ENCODE data around the gene GPR84.

Gene GPR84

DNA sequence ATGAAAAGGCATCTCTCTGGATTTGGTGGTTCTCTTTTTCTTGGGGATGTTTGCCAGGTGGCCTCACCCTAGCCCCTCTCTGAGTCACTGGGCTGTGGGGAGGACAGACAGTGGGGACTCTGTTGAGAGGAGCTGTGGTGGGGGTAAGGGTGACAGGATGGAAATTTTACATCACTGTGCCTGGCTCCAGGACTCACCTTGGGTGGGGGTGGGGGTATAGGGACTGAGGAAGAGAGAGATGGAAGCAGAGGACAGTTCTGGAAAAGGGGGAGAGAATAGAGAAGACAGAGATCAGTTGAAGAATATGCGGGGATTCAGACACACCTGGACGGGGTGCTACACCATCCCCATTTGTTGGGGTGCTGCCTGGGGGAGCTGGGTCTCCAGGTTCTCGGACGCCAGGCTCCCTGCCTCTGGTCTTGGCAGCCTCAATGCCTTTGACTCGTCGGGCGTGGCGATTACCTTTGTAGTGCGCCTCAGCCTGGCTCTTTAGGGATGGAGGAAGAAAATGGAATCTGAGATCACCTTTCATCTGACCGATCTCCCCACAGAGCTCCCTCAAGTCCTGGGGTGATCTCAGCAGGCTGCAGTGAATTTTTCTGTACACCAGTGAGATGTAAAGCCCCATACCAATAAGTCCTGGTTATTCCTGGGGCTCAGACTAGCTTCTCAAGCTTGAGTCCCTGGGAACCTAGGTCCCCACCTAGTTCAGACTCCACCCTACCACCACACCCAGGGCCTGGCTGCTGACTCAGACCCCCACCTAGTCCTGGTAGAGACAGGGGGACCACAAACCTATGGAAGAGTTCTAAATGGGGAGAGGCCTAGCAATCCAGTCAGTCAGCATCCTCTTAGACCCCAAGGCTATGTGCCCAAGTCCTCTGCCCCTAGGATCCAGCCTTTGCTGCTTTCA lies 9.6 kb upstream of the GPR84 start:
- DNase-seq, result no peak

DNA sequence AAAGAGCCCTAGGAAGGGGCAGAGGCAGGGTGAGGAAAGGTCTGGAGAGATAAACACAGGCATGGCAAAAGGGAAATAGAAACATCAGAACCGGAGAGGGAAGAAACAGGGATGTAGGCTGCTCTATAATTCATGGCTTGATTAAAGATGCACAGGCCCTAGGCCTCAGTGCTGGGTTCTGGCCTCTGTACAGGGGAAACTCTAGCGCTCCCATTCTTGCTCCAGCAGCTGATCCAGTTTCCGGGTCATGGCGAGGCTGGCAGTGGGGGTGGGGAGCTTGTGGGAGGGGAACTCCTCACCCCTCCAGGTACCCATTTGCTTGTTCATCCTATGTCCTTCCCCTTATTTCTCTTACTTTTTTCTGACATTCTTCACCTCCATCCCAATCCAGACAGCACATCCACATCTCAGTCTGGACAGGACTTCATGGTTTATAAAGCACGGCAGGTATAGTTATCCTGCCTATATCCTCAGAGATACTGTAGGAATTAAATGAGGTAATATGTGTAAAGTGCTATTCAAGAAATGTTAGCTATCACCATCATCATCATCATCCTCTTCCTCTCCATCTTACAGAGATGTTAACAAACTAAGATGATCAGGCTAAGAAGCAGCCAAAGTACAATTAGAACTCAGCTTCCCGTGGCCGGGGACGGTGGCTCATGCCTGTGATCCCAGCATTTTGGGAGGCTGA lies 8.0 kb upstream of the GPR84 start:
- DNase-seq, result no peak

DNA sequence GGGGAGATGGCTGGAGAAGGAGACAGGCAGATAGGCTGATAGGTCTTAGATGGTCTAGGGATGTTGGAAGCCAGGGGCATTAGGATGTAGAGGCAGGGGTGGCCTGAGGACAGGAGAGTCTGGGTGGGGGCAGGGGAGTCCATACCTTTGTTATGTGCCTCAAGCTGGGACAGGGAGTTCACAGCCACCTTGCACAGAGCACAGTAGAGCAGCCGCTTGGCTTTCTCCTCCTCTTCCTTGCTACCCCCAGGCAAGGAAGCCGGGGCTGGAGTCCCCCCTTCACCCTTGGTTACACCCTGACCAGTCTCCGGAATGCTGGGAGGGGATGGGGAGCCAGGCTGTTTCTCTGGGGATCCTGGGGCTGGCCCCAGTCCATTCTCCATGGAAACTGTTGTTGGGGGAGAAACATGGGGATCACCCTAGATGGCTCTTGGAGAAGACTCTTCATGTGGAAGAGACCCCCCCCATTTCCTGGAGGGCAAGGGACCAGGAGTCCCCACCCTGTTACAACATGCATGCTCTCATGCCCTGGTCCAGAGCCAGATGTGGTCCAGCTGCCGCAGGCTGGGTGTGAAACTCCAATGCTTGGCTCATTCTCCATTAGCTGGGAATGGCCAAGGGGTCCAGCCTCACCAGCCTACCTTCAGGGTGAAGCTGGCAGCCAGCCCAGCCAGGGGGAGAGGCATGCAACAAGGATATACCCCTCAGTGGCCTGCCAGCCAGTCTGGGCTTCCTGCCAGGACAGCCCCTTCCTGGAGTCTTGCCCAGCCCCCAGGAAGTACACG lies 7.2 kb upstream of the GPR84 start:
- no peak for DNase-seq

- peak in 1 of 6 experiments; percentile 12 for DNase-seq
These were observed 6.0 kb upstream of the GPR84 start for GRCh38 chr12:54370171-54370730.

DNA sequence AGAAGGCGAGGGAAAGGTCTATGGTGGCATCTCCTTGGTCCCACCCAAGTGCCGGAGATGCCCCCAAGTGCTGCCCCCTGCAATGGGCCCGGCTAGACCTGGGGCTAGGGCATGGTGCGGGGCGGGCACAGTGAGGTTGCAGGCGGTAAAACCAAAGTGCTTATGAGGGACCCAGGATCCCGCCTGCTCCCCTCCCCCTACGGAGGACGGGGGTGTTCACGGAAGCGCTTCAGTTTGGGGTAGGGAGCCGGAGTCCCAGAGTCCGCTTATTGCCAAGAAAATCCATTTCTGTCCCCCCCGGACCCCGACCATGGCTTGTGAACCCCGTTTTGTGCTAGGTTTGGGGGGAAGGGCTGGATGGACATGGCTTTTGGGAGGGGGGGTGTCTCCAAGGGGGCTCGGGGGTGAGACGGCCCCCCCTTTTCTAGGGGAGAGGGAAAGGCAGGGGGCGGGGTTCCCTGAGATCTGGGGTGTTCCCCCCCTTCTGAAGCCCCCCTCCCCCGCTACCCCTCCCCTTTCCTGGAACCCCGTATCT lies 5.4 kb upstream of the GPR84 start:
- DNase-seq, result no peak

DNA sequence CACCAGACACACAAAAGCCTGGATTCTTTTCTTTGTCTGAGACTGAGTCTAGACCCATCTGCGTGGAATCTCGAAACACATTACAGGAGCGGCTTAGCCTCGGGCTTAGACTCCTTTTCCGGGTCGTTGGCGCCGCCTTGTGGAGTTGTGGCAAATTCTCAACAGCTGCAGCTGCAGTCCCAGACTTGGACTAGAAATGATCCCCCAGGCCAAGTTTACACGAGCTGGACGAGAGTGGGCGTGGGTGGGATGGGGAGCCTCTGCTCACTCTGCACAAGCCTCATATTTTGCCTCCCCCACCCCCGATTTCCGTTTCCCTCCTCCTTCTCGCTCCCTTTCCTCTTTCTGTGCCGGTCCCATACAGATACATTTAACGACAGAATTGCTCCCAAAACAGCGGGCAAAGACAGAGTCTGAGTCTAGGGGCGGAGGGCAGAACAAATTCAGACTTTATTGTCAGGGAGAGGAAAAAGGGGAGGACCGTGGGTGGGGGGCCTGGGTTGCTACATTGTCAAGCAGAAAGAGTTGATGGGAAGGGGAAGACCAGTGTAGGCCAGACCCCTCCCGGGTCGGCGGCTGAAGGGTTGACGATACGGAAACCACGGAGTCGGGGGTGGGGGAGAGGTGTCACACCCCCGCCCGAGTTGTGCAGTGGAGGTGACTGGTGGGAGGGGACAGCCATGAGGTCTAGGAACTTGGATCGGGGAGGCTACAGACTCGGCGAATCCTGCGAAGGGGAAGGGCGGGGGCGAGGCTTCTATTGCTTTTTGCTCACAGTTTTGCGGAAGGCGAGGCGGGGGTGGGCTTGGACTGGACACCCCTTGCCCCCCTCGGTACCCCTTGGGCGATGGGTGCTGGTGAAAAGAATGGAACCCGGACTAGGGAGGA lies 4.7 kb upstream of the GPR84 start:
- DNase-seq, result peak; percentile 65 to 87 (median 82)

DNA sequence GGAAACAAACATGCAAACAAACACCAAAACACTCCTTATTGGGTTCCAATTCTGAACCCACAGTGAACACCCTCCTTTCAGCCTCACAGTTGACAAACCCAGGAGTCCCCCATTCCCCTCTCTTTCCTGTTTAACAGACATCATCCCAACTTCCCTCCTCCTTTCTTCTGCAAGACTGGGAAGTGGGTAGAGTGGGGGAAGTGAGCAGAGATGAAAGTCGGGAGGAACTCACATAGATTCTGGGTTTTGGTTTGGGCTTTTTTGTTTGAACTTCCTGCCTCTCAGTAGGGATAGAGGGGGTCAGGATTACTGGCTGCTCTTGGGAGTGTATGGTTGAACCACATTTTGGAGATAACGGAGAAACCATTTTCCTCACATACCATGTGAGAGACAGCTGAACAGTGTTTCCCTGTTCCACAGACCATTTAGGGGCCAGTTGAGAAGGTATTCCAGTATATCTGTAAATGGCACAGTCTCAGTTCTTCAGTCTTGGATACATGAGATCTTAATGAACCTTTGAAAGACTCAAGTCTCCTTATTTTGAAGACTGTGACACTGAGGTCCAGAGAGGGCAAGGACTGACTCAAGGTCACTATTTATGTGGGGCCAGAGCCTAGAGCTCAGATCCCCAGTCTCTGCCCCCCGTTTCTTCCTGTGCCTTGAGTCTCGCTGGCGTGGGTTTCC lies 3.9 kb upstream of the GPR84 start:
- no peak for DNase-seq

- DNase-seq, result no peak
These were observed 668 bp downstream of the GPR84 start for GRCh38 chr12:54363618-54364017.

GRCh38 chr12:54363047-54363446 lies 1.2 kb downstream of the GPR84 start:
- DNase-seq, result no peak

GRCh38 chr12:54360717-54361456 lies 3.4 kb downstream of the GPR84 start:
- peak; percentile 6 to 44 (median 28) for DNase-seq

DNA sequence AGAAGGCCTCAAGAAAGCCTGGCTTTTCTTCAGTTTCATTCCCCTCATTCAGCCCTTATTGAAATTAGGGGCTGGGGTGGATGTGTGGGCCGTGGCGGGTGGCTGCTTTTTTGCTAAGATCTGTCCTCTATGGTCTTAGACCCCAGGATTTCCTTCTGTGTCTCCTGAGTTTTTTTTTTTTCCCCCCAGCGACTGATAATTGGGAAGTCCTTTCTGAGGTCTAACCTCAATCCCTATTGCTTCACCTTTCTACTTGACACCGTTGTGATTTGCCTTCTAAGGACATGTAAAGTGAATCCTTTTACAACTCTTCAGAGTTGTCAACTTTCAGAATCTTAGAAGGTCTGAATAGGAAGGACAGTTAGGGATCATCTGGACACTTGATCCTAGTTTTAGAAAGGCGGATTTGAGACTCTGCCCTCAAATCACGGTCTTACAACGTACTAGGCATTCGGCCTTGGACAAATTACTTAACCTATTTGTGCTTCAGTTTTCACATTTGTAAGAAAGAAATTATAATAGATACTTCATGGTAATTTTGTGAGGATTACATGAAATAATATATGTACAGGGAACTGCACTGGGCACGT lies 4.4 kb downstream of the GPR84 start:
- DNase-seq, result no peak

GRCh38 chr12:54358945-54359761 lies 5.1 kb downstream of the GPR84 start:
- DNase-seq, result peak; percentile 85 to 96 (median 94)

DNA sequence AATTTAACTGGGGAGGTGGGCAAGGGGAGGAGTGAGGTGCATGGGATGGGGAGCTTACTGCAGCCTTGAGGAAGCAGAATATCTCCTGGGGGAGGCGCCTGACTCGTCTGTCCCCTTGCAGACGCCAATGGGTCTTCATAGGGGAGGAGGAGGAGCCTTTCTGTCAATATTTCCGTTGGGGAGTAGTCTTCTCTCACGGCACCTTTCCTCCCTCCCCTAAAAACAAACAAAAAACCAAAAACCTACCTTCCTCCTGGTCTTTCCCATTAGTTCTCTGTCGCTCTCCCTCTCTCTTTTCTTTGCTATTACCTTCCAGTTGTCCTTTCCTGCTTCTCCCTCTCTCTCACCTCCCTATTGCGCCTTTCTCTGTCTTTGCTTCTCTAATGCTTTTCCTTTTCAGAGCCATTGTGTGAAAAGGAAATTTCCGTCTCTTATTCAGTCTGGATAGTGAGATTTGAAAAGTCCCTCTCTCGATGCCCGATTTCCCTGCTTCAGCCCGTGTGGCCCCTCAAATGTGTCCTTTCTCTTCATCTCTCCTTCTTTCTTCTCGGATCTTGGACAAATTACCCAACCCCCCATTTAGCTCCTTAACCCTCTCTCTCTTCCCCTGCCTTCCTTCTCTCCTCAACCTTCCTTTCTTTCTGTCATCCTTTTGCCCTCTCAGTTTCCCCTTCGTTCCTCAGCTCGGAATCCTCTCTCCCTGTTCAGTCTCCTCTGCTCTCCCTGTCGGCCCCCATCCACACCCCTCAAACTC lies 5.9 kb downstream of the GPR84 start:
- DNase-seq, result peak in 5 of 6 experiments; percentile 8 to 60 (median 45)

DNA sequence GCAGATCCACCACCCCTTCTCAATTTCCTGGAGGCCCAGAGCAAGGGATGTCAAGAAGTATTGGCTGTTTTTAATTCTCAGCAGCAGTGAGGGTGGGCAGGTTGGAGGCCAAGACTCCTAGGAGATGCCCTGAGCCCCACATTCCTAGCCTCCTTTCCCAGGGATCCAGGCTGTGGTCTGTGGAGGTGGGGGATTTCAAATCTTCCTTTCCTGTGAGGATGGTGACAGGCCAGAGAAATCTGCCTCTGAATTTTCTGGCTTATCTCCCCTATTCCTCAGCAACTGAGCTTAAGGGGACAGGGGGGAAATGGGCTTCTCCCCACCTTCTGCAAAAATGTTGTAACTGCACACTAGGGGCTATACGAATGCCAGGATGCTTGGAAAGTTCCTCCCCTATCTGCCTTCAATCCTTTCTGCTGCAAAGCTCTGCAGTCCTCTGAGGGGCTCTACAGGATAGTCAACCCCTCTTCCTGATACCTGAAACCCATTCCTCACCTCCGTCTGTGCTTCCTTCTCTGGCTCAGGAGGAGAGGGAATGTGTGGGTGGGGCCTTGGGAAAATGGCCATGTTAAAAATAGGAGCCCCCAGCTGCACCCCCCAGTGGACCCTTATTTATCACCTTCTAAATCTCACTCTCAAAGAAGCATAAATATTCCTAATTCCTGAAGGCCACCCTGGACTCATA lies 6.6 kb downstream of the GPR84 start:
- no peak for DNase-seq

DNA sequence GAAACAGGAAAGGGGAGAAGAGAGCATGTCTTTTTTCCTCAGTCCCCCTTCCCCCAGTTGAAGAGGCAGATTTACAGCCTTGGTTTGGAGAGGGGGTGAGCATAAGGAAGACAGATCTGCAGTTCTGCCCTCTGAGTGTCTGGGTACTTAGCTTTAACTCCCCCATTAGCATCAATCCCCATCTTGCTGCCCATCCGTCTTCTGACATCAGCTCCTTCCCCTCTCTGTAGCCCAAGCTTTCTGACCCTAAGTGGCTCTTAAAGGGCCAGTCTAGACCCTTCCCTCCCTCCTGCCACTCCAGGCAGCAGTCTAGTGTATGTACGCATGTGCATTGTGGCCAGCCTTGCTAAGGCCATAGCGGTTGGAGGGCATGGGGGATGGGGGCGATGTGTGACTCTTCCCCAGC lies 7.3 kb downstream of the GPR84 start:
- DNase-seq, result no peak

- DNase-seq, result no peak
These were observed 8.1 kb downstream of the GPR84 start for GRCh38 chr12:54356228-54356627.

DNA sequence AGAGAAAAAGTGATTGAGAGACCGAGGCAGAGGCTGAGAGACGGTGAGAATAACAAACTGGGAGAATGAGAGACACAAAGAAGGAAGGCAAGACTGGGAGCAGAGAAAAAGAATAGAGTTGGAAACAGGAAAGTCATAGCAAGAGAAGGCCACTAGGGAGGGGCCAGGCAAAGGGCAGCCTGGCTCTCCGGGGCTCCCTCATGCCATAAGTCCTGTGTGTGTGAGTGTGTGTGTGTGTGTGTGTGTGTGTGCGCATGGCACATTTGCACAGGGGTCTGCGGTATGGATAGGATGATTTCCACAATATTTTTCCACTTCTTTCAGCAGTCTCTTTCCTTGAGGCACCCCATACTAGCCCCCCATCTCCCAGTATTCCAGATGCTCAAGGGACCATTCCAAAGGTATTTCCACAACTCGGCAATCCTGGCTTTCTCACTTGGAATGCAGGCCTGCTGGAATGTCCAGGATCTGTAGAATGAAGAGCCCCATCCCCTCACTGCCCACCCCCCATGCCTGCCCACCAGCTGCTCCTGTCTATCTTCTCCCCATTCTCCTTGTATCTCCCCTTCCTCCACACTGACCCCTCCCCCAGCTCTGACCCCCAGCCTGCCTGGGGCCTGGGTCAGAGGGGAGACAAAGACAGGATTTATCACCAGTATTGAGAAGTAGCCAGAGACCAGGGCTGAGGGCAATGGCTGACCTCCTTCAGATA lies 9.0 kb downstream of the GPR84 start:
- DNase-seq, result no peak
